HG03095 (cell line): ENCODE data around the gene ATG2A.
A peak's percentile ranks its signal among the peaks of the same experiment; 100 is the strongest.

Source experiments
- ATAC-seq: cut with Tn5 transposase; IDR thresholded peaks from one replicate; pipeline ENCODE4 v1.9.1; 2021; ENCODE audit warnings: moderate library complexity; ENCODE audit not compliant: unreplicated experiment

Gene ATG2A

GRCh38 chr11:64888406-64888728 lies 28.6 kb downstream of the ATG2A start:
- no peak for ATAC-seq

GRCh38 chr11:64887757-64888405 lies 29.1 kb downstream of the ATG2A start:
- ATAC-seq, result peak; percentile 55

GRCh38 chr11:64887234-64887756 lies 29.7 kb downstream of the ATG2A start:
- ATAC-seq, result no peak

- ATAC-seq, result no peak
Measured at GRCh38 chr11:64885367-64886286, 31.4 kb downstream of the ATG2A start.

- no peak for ATAC-seq
Measured at GRCh38 chr11:64884019-64884418, 33.0 kb downstream of the ATG2A start.

GRCh38 chr11:64883575-64883974 lies 33.4 kb downstream of the ATG2A start:
- ATAC-seq, result no peak

GRCh38 chr11:64882243-64882642 lies 34.8 kb downstream of the ATG2A start:
- ATAC-seq, result no peak

- no peak for ATAC-seq
Measured at GRCh38 chr11:64881476-64881875, 35.5 kb downstream of the ATG2A start.

- no peak for ATAC-seq
Measured at GRCh38 chr11:64880240-64881001, 36.6 kb downstream of the ATG2A start.

GRCh38 chr11:64879244-64879900 lies 37.6 kb downstream of the ATG2A start:
- no peak for ATAC-seq

GRCh38 chr11:64878494-64879243 lies 38.3 kb downstream of the ATG2A start, which contains the start of gene EHD1:
Gene EHD1, minus strand, starts transcription at chr11:64878621. Its CDS starts 157 bp downstream, at chr11:64878464.
- peak; percentile 48 for ATAC-seq

GRCh38 chr11:64878223-64878493 lies 38.9 kb downstream of the ATG2A start:
- ATAC-seq, result no peak

- no peak for ATAC-seq
Measured at GRCh38 chr11:64877390-64878222, 39.4 kb downstream of the ATG2A start.

- ATAC-seq, result no peak
Measured at GRCh38 chr11:64876835-64877341, 40.1 kb downstream of the ATG2A start.

- no peak for ATAC-seq
Measured at GRCh38 chr11:64876229-64876750, 40.7 kb downstream of the ATG2A start.

- no peak for ATAC-seq
Measured at GRCh38 chr11:64875369-64876228, 41.4 kb downstream of the ATG2A start.

- no peak for ATAC-seq
Measured at GRCh38 chr11:64874308-64875240, 42.4 kb downstream of the ATG2A start.
